ENCODE results near the gene C8B.

The C8B gene

GRCh38 chr1:57007472-57007871 lies 41.7 kb upstream of the C8B start:
- H3K36me3 ChIP-seq, result no peaks in the 10 kb centered on the region
- H3K27ac ChIP-seq, result no peak overlapping the region
- no peaks in the 10 kb centered on the region for H3K9me3 ChIP-seq (ENCODE audit: severe bottlenecking)
- TF ChIP-seq, protein P1, sequence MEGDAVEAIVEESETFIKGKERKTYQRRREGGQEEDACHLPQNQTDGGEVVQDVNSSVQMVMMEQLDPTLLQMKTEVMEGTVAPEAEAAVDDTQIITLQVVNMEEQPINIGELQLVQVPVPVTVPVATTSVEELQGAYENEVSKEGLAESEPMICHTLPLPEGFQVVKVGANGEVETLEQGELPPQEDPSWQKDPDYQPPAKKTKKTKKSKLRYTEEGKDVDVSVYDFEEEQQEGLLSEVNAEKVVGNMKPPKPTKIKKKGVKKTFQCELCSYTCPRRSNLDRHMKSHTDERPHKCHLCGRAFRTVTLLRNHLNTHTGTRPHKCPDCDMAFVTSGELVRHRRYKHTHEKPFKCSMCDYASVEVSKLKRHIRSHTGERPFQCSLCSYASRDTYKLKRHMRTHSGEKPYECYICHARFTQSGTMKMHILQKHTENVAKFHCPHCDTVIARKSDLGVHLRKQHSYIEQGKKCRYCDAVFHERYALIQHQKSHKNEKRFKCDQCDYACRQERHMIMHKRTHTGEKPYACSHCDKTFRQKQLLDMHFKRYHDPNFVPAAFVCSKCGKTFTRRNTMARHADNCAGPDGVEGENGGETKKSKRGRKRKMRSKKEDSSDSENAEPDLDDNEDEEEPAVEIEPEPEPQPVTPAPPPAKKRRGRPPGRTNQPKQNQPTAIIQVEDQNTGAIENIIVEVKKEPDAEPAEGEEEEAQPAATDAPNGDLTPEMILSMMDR (IDR thresholded peaks at IDR 0.05; ENCODE audit: low read depth, low read length), result no peak
- no peak for DNase-seq
- H3K27me3 ChIP-seq (ENCODE audit: insufficient read depth, low read depth, severe bottlenecking), result no peaks in the 10 kb centered on the region
- no peak overlapping the region for H3K4me3 ChIP-seq (ENCODE audit: low read depth, low read length)

DNA sequence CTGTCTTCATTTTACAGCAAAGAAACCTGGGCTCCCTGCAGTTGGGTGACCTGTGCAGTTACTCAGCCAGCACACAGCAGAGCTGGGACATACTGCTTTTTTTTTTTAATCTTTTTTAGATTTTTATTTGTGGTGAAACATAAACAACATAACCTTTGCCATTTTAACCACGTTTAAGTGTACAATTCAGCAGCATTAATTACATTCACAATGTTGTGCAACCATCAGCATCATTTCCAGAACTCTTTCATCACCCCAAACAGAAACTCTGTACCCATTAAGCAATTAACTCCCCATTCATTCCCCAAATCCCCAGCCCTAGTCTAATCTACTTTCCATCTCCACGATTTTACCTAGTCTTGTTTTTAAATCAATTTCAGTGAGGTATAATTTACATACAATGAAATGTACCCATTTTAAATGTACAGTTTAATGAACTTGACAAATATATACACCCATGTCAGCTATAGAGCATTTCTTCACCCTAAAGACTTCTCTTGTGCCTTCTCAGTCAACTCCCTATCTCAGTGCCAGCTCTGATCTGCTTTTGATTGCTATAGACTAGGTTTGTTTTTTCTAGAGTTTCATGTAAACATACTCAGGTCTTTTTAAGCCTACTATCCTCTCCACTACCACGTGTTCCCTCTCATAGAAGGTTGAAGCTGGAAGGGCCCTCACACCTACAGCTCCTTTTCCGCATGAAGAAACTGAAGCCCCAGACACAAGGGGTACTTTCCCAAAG lies 37.8 kb upstream of the C8B start:
- DNase-seq, result no peak
- Histone ChIP-seq H3K36me3 (no peaks in the 10 kb centered on the region), H3K27me3 (ENCODE audit: insufficient read depth, low read depth, severe bottlenecking) (no peaks in the 10 kb centered on the region), H3K4me3 (ENCODE audit: low read depth, low read length) (no peak overlapping the region), H3K9me3 (ENCODE audit: severe bottlenecking) (no peaks in the 10 kb centered on the region), H3K27ac (no peak overlapping the region)
- TF ChIP-seq, protein P1 (IDR thresholded peaks at IDR 0.05; ENCODE audit: low read depth, low read length), result no peak

- Histone ChIP-seq H3K27me3 (ENCODE audit: insufficient read depth, low read depth, severe bottlenecking) (no peaks in the 10 kb centered on the region), H3K9me3 (ENCODE audit: severe bottlenecking) (no peaks in the 10 kb centered on the region), H3K4me3 (ENCODE audit: low read depth, low read length) (no peak overlapping the region), H3K27ac (no peak overlapping the region), H3K36me3 (no peaks in the 10 kb centered on the region)
- TF ChIP-seq, protein P1 (IDR thresholded peaks at IDR 0.05; ENCODE audit: low read depth, low read length), result no peak
- no peak for DNase-seq
Observed at GRCh38 chr1:56995414-56996100, 29.7 kb upstream of the C8B start.

DNA sequence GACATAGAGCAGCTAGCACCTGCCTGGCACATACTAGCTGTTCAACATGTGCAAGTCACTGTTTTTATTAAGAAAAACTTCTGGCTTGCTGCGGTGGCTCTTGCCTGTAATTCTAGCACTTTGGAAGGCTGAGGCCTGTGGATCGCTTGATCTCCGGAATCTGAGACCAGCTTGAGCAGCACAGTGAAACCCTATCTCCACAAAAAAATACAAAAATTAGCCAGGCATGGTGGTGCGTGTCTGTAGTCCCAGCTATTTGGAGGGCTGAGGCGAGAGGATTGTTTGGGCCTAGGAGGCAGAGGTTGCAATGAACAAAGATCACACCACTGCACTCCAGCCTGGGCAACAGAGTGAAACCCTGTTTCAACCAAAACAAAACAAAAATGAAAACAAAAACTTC lies 27.7 kb upstream of the C8B start:
- Histone ChIP-seq H3K36me3 (no peaks in the 10 kb centered on the region), H3K27ac (no peak overlapping the region), H3K9me3 (ENCODE audit: severe bottlenecking) (no peaks in the 10 kb centered on the region), H3K4me3 (ENCODE audit: low read depth, low read length) (no peak overlapping the region), H3K27me3 (ENCODE audit: insufficient read depth, low read depth, severe bottlenecking) (no peaks in the 10 kb centered on the region)
- TF ChIP-seq, protein P1 (IDR thresholded peaks at IDR 0.05; ENCODE audit: low read depth, low read length), result no peak
- no peak for DNase-seq

DNA sequence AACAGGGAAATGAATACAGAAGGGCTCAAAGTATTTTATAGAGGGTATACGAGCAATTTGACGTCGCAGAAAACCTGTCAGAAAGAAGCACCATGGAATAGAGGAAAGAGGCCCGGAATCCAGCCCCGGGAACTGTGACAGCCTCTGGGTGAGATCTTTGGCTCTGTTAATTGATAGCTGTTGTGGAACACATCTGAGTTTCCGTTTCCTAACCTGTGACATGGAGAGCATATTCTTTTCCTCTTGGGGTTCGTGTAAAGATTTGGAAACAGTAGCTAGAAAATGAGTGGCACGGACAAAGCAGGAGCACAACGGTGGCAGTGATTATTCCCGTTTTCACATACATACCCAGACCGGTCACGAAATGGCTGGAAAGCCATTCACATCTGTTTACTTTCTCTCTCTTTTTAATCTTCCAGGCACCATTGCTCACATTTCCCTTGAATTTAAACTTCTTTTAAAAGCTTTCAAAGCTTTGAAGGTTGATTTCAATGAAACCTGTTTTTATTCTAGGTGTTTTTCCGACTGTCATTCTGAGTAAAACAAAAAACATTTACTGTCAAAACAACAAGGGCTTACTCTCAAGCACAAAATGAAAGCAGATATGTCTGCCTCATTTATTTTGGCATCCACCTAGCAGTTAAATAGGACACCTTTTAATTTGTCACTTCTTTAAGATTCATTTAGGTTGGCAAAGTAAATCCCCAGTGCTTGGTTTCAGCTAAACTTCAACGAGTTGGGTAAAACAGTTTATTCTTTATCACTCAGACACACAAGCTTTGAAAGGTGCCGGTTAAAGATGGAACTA lies 26.7 kb upstream of the C8B start:
- Histone ChIP-seq H3K36me3 (no peaks in the 10 kb centered on the region), H3K4me3 (ENCODE audit: low read depth, low read length) (no peak overlapping the region), H3K27ac (no peak overlapping the region), H3K9me3 (ENCODE audit: severe bottlenecking) (no peaks in the 10 kb centered on the region), H3K27me3 (ENCODE audit: insufficient read depth, low read depth, severe bottlenecking) (no peaks in the 10 kb centered on the region)
- TF ChIP-seq, protein P1 (IDR thresholded peaks at IDR 0.05; ENCODE audit: low read depth, low read length), result no peak
- DNase-seq, result no peak
